Suprapubic skin (tissue), 4 donors: ENCODE data around the gene RYR3.

Experiments
- CTCF ChIP-seq, 2 donors: fragments of 200-600 bp in 1 of 2; fragments of 450-650 bp in 1 of 2; sonication (generic) in 1 of 2; IDR thresholded peaks; one replicate each; pipeline ENCODE4 v1.5.1; 2016 to 2019; ENCODE audit warnings: antibody characterized with exemption in 2 of 2, mild to moderate bottlenecking in 1 of 2, moderate library complexity in 1 of 2
- EP300 ChIP-seq: sonication (generic); formaldehyde crosslinking; IDR thresholded peaks from one replicate; pipeline ENCODE4 v1.6.1; 2017; ENCODE audit warnings: antibody characterized with exemption
- POLR2A ChIP-seq, 2 donors: fragments of 450-650 bp; IDR thresholded peaks; one replicate each; pipeline ENCODE4 v1.6.1; 2017; ENCODE audit warnings: antibody characterized with exemption in 2 of 2, mild to moderate bottlenecking in 2 of 2, moderate library complexity in 2 of 2
- POLR2AphosphoS5 ChIP-seq, 3 donors: sonication (generic); formaldehyde crosslinking; IDR thresholded peaks; one replicate each; pipeline ENCODE4 v1.6.1; 2017; ENCODE audit warnings: antibody characterized with exemption in 3 of 3

GRCh38 chr15:33324609-33325008 is 13.8 kb downstream of the RYR3 start:
- TF ChIP-seq CTCF (IDR thresholded peaks at IDR 0.05): no peak
- no peak for TF ChIP-seq POLR2A (IDR thresholded peaks at IDR 0.05)
- no peak for TF ChIP-seq EP300
- no peak for TF ChIP-seq POLR2AphosphoS5 (IDR thresholded peaks at IDR 0.05)
